ENCODE data around the gene PERCC1. TPM values are rescaled to one million over a fixed set of nuclear protein-coding genes. Genes with fewer than 3 reads are reported as not detected.

Gene PERCC1
- total RNA-seq, 4 donors from 2014 or later = not detected

DNA sequence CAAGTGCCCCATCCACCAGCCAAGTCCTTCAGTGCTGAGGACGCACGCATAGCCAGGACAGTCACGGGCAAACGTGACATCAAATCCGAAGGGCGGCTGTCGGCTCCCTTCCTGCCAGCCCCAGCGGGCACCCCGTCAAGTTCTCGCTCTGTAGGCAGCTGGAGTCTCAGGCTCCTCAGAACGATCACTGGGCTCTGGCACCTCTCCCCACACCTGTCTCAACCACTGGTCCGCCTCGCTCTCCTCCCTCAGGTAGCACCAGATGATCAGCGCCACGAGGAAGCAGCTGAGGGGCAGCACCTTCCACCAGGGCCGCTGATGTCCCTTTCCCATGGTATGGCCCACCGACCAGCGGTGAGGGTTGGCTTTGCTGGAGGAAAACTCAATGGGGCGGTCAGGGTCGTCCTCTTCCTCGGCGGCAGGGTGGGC lies 10.8 kb upstream of the PERCC1 start:
- no peak for TF ChIP-seq POLR2A (IDR thresholded peaks at IDR 0.05)
- no peak for TF ChIP-seq CTCF (IDR thresholded peaks at IDR 0.05)
- Histone ChIP-seq H3K27me3 (no peaks in the 10 kb centered on the region), H3K9me3 (no peaks in the 10 kb centered on the region), H3K4me1 (no peaks in the 10 kb centered on the region), H3K36me3 (no peaks in the 10 kb centered on the region), H3K4me3 (peak overlapping the region; percentile 58 to 66), H3K27ac (peak overlapping the region; percentile 87 to 91)
- no peak for DNase-seq
- intact Hi-C loops (cut with DNase I; ENCODE audit: low total_unique reads) = no loop called here

DNA sequence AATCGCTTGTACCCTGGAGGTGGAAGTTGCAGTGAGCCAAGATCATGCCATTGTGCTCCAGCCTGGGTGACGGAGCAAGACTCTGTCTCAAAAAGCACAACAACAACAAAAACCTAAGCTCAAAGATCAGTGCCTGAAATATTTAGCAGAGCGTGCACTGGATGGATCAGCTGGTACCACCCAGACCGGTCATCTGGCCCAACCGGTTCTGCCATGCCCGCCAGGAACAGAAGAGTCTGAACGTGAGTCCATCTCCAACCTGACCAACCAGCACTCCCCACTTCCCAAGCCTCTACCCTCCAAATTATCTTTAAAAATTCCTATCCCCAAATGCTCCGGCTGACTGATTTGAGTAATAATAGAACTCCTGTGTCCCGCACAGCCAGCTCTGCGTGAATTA lies 8.8 kb upstream of the PERCC1 start:
- TF ChIP-seq POLR2A (IDR thresholded peaks at IDR 0.05) (no peak), CTCF (IDR thresholded peaks at IDR 0.05) (no peak)
- Histone ChIP-seq H3K9me3 (no peaks in the 10 kb centered on the region), H3K27me3 (no peaks in the 10 kb centered on the region), H3K4me3 (no peak overlapping the region), H3K36me3 (no peaks in the 10 kb centered on the region), H3K4me1 (no peaks in the 10 kb centered on the region), H3K27ac (peak overlapping the region; percentile 87 to 91)
- DNase-seq = no peak
- intact Hi-C loops (cut with DNase I; ENCODE audit: low total_unique reads) = no loop called here

- no peaks in the 10 kb centered on the region for H3K27me3 ChIP-seq
- intact Hi-C loops (cut with DNase I; ENCODE audit: low total_unique reads) = no loop called here
- H3K36me3 ChIP-seq = no peaks in the 10 kb centered on the region
- no peaks in the 10 kb centered on the region for H3K9me3 ChIP-seq
- no peak overlapping the region for H3K27ac ChIP-seq
- DNase-seq = no peak
- TF ChIP-seq CTCF (IDR thresholded peaks at IDR 0.05) (no peak), POLR2A (IDR thresholded peaks at IDR 0.05) (no peak)
- H3K4me1 ChIP-seq = no peaks in the 10 kb centered on the region
- no peak overlapping the region for H3K4me3 ChIP-seq
Observed at GRCh38 chr16:1424028-1424427, 6.8 kb upstream of the PERCC1 start.

DNA sequence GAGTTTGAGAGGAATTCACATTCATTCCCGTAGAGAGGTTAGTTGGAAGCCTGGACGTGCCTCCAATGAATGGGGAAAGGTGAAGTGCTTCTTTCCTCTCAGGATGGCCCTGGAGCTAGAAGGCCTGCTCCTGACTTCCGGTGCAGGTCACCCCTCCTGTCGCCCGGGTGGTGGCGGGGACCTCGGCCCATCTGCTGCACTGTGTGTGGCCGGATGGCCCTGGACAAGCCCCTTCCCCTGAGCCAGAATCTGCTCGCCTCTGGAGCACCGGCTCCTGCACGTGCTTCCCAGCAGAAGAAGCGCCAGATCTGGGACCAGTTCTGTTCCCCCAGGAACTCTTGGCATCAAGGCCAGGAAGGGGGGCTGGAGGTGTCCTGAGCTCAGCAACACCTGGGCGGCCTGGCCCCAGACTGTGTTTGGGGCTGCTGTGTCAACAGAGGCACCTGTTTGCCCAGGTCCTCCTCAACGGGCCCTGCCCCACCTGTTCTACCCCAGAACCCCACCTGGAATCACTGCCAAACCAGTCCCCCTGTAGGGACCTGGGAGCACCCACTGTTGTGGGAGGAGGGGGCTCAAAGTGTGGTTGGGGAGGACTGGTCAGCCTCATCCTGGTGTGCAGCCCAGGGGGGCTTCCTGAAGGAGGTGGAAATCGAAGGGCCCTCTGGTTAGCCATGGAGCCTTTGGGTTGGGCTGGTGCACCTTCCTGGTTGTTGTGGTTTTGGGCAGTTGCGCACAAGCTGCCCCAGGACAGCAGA lies 5.1 kb upstream of the PERCC1 start:
- no peak for DNase-seq
- Histone ChIP-seq H3K36me3 (no peaks in the 10 kb centered on the region), H3K27ac (no peak overlapping the region), H3K4me3 (no peak overlapping the region), H3K27me3 (no peaks in the 10 kb centered on the region), H3K4me1 (no peaks in the 10 kb centered on the region), H3K9me3 (no peaks in the 10 kb centered on the region)
- TF ChIP-seq POLR2A (IDR thresholded peaks at IDR 0.05) (no peak), CTCF (IDR thresholded peaks at IDR 0.05) (no peak)
- intact Hi-C loops (cut with DNase I; ENCODE audit: low total_unique reads) = no loop called here

- no peaks in the 10 kb centered on the region for H3K27me3 ChIP-seq
- no peaks in the 10 kb centered on the region for H3K36me3 ChIP-seq
- H3K4me3 ChIP-seq = no peak overlapping the region
- TF ChIP-seq CTCF (IDR thresholded peaks at IDR 0.05) = no peak
- no peak for TF ChIP-seq POLR2A (IDR thresholded peaks at IDR 0.05)
- intact Hi-C loops (cut with DNase I; ENCODE audit: low total_unique reads) = no loop called here
- no peaks in the 10 kb centered on the region for H3K9me3 ChIP-seq
- no peaks in the 10 kb centered on the region for H3K4me1 ChIP-seq
- no peak overlapping the region for H3K27ac ChIP-seq
- no peak for DNase-seq
Observed at GRCh38 chr16:1426734-1427471, 4.0 kb upstream of the PERCC1 start.
